NCI-H748 treated with DMSO at 0.1 percent for 48 hours (cell line): ENCODE results near the gene STARD13.
"Not testable (repeated sequence)": the region's sequence is repeated elsewhere in the genome, so short reads cannot be mapped to it uniquely, and the experiment has no call there.

Source experiments
- DNase-seq: peaks from one replicate; lab custom pipeline; 2025; lab: John Stamatoyannopoulos, UW

The STARD13 gene

GRCh38 chr13:33195693-33196464 lies 89.7 kb downstream of the STARD13 start:
- no peak for DNase-seq

- peak; percentile 77 for DNase-seq
Measured at GRCh38 chr13:33194820-33195692, 90.5 kb downstream of the STARD13 start.

- DNase-seq = no peak
Measured at GRCh38 chr13:33193428-33193974, 92.1 kb downstream of the STARD13 start.

DNA sequence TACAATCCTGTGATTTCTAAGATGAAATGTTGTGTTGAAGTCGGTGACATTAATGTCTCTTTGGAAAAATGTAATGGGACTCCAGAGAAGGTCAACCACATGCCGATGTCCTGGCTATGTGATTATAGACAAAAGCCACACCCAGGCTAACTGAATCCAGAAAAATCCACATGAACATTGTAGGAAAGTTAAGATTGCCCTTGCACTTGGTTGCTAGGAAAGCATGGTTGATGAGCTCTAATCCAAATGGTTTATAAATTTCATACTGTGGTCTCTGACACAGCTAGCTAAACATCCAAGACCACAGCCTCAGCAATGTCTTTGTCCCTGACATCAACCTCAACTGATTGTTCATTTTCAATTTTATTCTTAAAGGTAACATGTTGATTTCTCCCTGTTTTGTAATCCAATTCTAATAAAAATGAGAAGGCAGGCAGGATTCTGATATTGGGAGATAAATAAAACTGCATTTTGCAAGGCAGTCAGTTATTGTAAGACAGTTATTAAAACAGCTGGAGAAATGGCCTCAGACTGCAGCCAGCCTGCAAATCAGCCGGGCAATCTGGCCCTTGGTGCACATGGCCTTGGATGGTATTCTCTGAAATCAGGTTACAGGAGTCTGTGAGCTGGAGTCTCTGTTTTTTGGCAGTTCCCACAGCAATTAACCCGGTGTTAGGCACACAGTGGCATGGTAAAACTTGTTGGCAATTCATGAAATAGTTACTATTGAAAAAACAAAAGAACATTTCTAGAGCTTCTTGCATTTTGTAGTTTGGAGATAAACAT lies 93.9 kb downstream of the STARD13 start:
- no peak for DNase-seq

DNA sequence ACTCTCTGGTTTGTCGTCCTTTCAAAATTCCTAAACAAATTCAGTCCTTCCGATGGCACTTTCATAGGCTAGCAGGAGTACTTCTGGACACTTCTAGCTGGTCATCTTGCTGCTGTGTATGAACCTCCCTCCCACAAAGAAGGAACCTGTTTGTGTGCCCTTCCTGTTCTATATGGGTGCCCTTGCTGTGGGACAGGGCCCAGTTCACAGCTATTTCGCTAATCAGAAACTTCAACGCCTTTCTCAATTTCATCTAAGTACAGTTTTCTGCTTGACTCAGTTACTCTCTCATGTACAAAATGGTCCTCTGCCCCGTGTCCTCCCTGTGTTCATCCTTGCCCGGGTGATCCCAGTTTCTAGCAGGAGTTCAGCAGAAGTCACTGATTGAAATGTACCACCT lies 96.1 kb downstream of the STARD13 start:
- no peak for DNase-seq

DNA sequence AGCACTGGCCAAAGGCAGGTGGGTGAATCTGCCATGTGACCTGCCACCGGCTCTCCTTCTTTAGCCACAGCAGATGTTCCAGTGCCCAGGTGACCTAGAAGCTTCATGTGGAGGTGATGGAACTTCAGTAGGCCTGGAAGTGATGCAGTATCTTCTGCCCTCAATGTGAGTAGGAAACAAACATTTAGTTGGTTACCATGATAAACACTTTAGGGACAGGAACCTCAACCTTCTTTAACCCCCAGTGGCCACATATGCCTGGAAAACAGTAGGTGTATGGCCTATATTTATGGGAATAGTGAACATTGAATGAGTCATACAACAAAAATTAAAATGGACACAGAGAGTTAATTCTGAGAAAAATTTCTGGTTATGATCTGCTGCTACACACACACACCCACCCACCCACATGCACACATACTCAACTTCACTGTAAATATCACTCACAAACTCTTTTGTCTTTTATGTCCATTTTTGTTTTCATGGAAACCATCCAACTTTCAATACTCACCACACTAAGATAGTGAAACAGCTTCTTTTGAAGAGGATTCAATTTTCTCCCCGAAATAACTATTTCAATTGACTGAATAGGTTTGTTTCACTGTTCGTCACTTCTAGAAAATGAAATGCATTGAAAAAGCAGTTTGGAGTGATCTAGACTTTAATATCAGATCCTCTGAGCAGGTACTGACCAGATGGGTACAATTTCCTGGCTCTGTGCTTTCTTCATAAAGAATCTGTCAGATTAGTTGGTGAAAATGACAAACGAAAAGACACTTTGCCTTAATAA lies 97.3 kb downstream of the STARD13 start:
- DNase-seq = no peak

- DNase-seq = no peak
Measured at GRCh38 chr13:33186861-33187291, 98.7 kb downstream of the STARD13 start.

GRCh38 chr13:33185853-33186252 lies 99.7 kb downstream of the STARD13 start:
- DNase-seq = no peak

DNA sequence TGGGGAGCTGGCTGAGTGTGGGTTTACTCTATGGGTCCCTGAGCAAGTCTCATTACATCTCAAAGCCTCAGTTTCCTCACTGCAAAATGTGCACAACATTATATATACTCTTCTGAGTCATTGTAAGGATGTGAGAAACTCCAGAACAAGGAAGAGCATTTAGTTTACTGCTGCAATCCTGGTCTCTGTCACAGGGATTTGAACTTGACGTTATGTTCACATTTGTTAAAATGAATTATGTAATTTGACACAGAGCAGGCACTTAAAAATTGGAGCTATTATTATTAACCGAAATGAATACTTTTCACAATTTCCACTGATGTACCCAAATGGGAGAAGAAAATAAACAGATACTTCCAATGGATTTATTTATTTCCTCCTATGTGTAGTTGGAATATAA lies 101.0 kb downstream of the STARD13 start:
- no peak for DNase-seq

DNA sequence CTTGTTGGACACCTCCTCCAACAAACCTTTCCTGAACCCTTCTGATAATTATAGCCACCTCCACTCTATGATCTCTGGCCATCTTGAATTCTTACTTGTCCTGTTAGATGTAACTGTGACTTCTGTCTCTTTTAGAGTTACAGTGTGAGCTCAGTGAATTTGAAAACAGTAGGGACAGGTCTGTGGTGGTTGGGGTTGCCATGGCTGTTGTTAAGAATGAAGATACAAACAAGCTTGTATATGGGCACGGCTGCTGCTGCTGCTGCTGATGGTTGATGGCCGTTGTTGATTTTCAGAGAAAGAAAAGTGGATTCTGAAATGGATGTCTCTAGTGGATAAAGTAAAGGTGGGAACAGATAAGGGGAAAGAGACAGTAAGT lies 101.5 kb downstream of the STARD13 start:
- no peak for DNase-seq

- no peak for DNase-seq
Measured at GRCh38 chr13:33183431-33184111, 102.0 kb downstream of the STARD13 start.

GRCh38 chr13:33182729-33183128 lies 102.8 kb downstream of the STARD13 start:
- DNase-seq = no peak

GRCh38 chr13:33181264-33181663 lies 104.3 kb downstream of the STARD13 start:
- DNase-seq = no peak

DNA sequence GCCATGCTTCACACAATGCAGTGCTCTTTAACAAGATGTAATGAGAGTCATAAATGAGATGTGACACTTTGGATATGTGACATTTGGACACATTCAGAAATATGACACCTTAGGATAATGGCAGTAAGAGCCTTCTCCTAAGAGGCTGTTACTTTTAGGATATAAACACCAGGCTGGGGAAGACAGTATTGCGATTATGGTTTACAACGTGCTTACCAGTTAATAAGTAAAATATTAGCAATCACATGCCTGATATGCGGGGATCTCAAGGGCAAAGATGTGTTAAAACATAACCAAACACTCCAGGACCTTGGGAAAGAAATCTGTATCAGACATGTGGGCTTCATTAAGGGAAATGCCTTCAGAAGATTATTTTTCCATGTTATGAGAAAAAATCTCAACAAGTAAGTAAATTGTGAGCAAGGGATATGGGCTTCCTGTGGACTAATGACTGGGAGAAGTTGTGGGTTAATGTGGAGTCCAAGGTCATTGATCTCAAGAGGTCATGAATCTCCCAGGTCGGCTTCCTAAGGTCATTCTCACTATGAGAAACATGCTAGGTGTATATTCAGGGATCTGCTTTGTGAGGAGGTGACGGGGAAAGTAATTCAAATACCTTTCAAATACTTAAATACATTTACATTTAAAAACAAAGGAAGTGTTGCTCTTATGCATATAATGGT lies 105.3 kb downstream of the STARD13 start:
- peak; percentile 35 for DNase-seq

DNA sequence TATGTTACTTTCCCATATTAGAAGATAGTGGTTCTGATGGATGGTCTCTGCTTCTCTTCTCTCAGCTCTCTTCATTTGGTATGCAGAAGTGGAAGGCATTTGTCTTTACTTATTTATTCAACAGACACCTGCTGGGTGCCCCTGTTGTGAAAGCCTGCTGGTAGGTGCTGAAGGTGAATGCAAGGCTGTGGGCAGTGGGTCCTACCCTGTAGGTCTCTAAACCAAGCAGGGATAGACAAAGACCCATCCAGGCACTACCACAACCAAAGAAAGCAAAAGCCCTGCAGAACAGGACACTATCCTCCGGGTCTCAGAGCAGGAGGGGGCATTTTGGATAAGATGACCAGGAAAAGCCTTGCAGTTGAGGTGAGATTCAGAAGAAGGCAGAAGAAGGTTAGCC lies 106.1 kb downstream of the STARD13 start:
- no peak for DNase-seq

DNA sequence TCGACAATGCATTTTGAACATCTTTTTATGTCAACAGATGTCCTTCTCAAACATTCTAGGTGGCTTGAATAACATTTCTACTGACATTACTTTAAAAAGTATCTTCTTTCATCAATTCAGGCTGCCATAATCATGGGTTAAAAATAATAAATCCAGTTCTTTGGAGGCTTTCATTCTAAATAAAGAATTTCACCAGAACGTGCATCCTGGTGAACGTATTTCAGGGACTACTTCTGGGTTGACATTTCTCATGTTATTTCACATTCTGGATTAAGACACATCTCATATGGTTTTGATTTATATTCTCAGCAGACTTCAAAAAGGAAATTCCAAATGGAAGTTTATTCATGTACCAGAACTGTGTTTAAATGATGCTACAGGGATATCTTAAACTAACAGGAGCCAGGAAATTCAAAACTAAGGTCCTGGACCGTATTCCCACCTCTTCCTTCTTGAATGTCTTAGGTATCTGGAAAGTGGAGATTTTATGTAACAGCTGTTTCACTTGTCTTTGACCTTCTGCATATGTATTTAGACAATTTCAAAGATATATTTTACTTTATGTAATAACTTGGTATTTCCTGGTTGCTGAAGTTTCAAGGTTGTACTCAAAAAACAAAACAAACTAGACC lies 107.2 kb downstream of the STARD13 start:
- no peak for DNase-seq

DNA sequence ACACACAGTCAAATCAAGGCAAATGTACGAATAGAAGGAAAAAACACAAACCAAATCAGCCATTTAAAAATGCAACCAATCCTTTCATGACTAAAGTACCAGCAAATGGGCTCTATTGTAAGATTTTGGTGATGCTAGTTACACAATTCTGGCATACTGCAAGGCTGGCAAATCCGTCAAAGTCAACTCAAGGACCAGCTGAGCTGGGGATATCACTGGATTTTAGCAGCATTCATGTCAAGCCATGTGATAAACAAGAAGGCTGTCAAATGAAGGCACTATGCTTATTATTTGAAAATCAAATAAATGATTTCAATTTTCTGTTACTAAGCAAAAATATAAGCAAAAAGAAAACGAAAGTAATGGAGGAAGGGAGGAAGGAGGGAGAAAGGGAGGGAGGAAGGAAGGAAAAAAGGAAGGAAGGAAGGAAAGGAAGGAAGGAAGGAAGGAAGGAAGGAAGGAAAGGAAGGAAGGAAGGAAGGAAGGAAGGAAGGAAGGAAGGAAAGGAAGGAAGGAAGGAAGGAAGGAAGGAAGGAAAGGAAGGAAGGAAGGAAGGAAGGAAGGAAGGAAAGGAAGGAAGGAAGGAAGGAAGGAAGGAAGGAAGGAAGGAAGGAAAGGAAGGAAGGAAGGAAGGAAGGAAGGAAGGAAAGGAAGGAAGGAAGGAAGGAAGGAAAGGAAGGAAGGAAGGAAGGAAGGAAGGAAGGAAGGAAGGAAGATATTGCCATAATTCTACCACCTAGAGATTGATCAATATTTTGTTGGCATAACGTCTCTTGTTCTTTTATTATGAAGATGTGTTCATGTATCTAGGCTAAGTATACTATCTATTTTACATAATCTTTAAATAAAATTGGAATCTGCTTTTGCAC lies 108.0 kb downstream of the STARD13 start:
- not testable (repeated sequence) for DNase-seq

DNA sequence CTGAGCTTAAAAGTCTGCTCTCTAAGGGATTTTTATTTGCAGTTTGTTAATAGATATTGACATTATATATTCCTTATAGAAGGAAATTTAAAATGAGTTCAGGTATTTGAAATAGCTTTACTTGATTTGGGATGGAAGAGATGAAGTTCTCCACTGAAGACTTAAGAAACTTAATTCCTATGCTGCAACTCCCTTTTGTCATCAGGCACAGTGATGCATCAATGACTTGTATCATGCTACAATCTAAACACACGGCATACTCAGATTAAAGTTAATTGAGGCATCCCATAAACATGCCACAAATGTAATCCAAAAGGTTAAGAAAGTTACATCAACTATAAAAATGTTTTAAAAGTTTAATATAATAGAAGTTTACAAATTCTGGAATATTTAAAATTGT lies 109.0 kb downstream of the STARD13 start:
- DNase-seq = no peak

DNA sequence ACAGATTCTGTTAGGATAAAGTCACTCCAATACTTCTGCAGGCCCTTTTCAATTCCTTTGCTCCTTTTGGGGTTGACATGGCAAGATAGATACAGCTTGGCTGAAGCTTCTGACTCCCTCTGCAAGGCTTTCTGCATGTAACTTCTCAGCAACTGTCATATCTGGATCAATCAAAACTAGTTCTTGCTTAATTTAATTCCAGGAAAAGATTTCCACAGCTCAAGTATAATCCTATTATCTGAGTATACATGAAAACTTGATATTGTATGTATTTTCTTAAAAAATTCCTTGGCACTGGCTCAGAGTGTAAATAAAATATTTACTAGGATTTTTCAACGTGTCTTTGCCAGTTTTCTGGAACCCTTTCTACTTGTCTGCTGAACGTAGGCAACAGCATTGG lies 109.6 kb downstream of the STARD13 start:
- DNase-seq = no peak
